SKM-1 (cell line): ENCODE measurements around the gene DYNLT3.

Experiments used
- DNase-seq: peaks from one replicate; lab custom pipeline; 2025; ENCODE audit not compliant: unreplicated experiment; lab: John Stamatoyannopoulos, UW

Gene DYNLT3

DNA sequence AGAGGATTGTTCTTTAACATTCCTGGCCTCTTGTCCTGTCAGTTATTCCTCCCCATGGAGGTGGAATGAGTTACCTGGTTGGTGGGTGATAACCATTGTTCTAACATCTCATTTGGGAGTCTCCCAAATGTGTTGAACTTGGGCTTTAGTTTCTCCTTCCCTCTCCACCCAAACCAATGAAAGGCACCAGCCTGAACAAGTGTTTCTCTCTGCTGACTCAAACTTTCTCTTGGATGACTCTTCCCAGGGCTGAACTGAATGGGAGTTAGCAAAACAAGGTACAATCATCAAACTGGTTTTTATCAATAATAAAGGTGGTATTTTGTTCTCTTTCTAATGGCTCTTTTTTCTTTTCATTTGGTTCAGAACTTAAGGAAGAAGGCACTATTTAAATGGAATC, 2.7 kb downstream of the DYNLT3 start:
- DNase-seq = no peak

DNA sequence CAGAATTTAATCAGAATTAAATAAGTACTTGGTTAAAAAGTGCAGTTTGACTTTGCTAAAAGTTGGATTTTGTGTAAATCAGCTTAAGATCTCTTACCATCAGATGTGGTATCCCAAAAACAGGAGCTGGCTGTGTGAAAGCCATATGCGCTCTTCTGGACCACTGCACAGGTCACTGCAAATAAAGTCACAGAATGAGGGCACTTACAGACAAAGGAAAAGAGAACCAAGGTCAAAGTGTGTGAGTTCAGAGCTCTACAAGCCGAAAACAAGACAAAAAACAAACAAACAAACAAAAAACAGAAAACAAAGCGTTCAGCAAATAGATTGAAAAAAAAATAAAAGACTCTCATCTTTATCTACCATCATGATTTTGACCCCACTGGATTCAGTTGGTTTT, 6.4 kb downstream of the DYNLT3 start:
- DNase-seq = no peak

DNA sequence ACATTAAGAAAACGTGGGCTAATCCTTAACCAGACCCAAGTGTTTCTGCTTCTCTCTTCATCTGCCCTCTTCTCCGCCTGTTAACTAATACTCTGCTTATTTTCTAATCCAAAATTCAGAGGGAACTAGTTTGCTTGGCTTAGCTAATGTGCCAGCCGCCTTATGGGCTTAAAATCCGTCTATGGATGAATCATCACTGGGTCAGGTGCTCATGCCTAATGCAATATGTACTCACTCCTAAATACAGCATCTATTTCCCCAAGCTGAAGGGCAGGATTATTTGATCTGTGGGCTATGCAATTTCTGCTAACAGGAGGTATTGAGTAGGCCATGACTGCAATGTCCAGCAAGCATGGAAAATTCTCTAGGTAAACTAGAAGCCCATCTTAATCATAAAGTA, 12.4 kb downstream of the DYNLT3 start:
- no peak for DNase-seq

DNA sequence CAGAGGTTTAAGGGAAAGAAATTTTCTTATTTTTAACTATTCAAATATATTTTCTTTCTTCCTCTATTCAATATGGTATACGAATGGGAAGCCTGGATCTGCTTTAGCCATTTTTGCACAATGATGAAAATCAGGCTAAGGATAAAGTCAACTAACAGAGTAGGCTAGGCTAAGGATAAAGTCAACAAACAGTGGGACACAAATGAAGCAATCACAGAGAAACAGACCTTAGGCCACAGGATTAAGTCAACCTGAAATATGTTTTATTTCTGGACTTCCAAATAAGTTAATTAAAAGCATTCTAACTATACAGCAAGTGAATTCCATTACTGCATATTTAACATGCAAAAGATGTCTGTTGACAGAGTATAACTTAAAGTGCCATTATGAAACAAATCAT, 17.0 kb downstream of the DYNLT3 start:
- DNase-seq = no peak

DNA sequence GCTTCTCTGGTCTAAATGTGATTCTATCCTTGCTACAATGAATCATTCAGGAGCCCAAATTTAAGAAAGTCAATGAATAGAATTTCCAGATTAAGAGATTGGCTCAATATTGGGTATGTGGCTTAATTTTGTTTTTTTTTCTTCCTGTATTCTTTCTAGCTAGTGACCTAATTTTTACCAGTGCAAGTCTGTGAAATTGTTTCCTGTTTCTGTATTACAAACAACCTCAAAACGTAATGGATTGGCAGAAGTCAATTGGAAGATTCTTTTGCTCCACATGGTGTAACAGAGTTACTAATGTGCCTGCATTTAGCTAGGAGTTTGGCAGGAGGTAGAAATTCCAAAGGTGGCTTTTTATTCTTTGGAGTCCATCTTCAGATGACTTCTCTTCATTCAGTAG, 17.6 kb downstream of the DYNLT3 start:
- no peak for DNase-seq

DNA sequence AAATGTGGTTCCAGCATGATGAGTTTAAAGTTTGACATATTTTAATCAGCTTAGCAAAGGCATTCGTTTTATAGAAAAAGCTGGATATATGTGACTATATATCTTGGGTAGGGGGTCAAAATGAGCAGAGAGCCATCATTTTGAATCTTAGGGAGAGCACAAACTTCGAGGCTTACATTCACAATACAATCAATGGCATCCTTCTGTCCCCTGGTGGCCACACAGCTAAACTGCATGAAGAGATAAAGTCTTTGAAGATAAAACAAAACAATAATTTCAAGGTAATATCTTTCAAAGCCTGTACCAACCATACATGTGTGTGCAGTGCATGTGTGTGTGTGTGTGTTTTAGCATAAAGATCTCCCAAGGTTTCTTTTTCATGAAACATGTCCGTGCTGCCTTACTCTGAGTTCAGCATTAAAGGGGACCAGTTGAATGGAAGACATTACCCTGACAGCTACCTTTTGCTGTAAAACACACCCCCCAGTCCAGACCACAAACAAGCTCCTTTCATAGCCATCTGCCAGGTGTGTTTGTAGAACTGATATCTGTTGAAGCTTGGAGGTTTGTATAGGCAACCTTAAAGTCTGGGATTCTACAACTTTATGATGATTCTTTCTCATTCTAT, 22.0 kb downstream of the DYNLT3 start:
- no peak for DNase-seq

DNA sequence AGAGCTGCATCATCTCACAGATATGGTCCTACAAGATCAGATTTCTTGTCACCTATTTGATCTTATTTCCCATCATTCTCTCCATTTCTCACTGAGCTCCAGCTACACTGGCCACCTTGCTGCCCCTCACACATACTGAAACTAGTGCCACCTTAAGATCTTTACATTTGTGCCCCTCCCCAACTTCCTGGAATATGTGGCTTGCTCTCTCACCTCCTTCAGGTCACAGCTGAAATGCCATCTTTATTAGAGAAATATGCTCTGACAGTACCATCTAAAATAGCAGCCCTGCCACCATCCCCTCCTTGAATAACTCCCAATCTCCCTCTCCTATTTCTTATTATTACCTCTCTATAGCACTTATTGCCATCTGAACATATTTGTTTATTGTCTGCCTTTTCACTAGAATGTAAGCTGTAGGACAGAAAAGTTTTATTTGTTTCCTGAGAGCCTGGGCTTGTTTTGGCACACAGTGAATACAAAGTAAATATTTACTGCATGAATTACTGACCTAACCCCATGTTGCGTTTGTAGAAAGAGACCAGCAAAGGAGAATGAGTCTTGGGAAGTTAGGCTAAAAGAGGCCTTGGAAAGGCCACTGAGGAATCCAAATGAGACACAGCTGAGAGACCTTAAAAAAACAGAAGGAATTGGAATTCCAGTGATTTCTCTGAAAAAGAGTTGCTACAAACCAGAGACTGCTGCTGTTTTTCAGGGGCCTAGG, 22.7 kb downstream of the DYNLT3 start:
- no peak for DNase-seq

DNA sequence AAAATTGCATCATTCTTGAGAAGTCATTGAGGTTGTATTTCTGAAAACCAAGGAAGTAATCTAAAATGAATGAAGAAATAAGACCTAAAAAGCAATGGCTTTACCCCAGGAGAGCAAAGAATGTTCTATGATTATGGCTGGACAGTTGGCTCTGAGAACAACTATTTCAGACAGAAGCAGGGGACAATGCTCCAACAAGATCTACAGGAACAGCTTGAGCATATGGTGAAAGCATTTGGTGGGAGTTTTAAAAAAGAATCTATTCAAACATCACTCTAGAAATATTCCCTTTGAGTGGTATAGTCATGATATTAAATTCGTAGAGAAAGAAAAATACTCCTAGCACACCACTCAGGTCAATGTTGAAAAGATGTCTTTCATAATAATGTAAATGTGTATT, 26.7 kb downstream of the DYNLT3 start:
- no peak for DNase-seq

DNA sequence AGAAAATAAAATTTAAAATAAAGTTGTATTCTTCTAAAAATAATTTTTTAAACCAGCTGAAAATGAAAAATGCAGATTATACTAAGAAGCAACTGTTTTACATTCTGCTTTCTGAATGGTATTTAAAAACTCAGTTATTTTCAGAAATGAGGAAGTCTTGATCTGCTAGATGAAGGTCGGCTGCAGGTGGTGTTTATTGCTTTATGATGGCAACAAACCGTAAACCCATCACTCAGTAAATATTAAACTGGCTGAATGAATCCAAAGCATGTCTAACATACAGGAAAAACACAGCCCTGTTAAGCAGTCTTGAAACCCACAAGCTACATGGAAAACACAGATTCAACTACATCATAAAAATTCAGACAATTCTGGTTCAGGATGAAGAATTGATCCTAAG, 29.3 kb downstream of the DYNLT3 start:
- no peak for DNase-seq

DNA sequence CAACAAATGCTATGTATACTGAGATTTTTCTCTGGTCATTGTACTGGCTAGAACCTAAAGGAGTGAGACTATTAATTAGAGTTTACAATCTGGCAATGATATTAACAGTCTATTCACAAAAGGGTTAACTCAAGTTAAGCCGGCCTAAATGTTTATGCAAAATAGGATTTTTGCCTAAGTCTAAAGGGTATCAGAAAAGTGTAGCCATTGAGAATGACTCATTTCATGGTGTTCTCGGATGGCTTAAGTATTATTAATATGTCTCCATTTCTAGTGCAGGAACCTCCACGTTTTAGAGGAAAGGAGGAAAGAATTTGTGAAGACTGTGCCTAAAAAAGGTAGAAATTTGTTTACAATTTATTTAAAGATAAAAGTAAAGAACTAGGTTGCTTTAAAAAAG, 29.8 kb downstream of the DYNLT3 start:
- no peak for DNase-seq

DNA sequence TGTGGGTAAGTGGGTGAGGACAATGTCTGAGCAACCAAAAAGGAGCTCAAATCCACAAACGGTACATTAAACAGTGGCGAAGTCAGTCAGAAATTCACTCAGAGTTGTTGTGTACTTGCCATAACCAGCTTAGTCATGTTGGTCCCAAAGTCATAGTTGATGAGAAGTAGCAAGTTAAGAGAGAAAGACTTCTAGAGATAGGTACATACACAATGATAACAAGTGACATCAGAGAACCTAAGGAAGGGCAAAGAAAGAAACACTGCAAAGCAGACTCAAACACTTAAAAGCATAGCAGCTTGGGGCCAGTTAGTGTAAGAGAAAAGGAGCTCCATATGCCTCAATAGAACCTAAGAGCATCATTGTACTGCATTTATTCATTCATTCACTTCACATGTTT, 30.2 kb downstream of the DYNLT3 start:
- DNase-seq = no peak

DNA sequence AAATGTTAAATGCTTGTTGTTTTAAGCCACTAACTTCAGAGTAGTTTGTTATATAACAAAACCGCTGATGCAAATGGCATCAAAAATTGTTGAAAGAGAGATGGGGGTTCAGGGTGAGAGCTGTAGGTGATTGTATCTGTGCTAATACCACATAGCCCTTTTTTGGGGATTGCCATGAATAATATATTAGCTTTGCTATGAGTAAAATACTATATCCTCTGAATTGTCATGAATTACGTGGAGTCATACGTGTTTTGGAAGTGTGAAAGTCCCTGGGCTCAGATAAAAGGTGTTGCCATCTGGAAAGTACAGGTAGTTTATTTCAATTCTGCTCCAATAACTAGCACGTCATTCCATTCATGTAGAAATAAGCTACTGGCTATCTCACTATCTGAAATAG, 30.6 kb downstream of the DYNLT3 start:
- DNase-seq = no peak

DNA sequence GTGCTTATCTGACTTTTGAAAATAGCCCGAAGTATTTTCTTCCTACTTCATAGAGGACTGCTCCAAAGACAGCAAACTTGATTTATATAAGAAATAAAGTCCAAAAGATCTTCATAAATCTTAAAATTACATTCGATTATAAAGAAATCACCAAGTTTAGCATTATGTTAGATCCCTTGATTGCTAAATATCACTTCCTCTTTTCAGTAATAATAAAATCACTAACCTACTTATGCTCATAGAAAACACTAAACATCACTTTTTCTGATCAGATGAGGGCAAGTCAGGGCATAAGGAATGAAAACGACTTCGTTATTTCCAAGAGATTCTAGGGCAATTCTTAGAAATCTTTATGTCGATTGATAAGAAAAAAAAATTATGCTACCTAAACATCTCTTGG, 32.0 kb downstream of the DYNLT3 start:
- no peak for DNase-seq

DNA sequence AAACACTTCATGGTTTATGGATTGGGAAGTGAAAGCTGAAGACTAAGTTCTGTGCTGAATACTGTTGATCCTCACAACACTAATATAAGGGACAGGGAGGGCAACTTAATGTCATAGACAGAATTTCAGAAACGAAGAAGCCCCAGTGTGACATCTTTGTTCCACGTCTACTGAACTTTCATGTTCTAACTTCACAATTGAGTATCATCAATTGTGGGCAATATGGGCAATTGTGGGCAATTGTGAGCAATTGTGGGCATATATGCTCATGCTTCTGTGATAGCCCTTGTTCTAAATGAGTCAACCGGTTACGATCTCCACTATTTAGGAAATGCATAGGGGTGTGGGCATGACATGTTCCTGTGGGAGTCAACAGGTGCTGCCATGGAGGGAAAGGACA, 33.8 kb downstream of the DYNLT3 start:
- no peak for DNase-seq

DNA sequence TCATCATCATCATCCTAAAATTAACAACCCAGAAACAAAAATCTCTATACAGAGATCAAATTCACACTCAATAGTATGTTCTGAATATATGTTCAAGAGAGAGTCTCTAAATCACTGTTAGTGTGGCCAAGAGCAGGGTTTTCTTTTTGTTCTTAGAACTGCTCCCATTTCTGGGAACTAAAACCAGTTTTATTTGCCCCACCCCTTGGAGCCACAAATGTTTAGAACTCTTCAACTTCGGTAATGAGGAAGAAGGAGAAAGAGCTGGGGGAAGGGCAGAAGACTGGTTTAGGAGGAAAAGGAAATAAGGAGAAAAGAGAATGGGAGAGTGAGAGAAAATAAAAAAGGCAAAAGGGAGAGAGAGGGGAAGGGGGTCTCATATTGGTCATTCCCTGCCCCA, 35.3 kb downstream of the DYNLT3 start:
- DNase-seq = no peak

DNA sequence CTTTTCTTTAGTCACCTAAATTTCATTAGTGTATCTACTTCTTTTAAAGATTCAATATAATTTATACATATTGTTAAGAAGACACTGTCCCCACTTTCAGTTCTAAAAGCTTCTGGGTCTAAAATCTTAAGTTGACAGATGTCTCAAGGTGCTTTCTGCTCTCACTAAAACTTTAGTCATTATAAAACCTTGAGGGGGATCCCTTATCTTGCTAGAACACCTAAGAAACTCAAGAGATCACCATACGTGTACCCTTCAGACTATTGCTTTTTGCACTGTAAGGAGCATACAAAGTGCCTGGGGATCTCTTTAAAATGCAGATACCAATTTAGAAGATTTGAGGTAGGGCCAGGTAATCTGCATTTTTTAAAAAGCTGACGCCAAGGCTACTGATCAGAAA, 37.4 kb downstream of the DYNLT3 start:
- DNase-seq = no peak

DNA sequence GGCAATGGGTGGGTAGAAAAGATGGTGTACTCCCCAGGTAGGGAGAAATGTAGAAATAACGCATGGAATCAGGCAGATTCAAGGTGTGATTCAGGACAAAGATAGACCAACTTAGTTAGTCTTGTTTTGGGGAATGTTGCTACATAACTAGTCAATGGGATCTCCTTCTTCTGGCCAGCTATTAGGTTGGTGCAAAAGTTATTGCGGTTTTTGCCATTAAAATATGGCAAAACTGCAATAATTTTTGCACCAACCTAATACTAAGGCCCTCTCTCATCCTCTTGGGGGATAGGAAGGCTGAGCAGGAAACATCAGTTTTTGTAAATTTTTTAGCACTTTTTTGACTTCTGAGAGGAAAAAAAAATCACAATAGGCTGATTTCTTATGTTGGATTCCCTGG, 44.3 kb downstream of the DYNLT3 start:
- no peak for DNase-seq

DNA sequence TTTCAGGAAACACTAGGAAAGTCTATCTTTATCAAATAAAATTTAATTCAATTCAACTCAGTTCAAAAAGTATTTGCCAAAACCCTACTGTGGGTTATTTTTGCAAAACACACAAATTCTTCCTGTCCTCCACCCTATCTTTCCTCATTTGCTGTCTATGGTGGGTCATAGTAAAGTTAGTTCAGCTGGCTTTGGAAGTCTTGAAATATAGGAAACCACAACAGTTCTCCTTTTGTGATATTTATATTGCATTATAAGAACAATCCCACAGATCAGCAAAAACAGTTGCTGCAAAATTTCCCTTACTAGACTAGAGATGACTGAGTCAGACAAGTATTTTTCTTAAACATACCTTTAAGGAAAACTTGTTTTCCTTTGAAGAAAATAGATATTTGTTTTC, 45.3 kb downstream of the DYNLT3 start:
- DNase-seq = peak; percentile 16

DNA sequence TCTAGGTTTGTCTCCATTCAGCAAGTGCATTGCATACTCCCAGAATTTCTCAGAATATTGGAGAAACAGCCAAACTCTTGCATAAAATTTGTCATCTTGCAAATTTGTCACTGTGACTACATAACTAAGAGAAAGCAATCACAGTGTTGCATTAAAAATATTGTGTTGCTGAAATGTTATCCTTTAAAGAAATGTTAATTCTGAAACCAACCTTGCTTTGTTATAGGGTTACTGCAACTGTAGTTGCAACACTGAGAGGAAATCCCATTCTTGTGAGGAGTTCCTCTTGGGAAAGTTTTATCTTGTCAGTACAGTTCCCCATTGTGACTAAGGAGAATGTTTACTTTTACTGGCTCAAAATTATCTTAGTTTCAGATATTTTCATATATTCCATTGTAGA, 46.7 kb downstream of the DYNLT3 start:
- DNase-seq = no peak

DNA sequence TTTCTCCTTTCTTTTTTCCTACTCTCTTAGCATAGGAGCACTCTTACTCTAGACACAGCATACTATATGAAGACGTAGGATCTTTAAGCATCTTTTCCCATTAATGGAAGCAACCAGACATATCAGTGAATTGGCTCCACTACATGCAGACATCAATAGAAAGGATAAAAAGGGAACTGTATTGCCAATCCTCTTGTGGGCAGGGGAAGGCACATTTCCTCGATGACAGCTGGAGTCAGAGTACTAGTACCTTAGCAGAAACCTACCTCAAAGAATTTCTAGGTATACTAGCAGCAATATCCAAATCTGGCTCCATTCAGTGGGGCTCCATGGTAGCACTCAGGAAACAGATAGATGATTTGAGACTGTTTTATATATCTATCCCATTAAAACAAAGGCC, 47.4 kb downstream of the DYNLT3 start:
- DNase-seq = no peak

DNA sequence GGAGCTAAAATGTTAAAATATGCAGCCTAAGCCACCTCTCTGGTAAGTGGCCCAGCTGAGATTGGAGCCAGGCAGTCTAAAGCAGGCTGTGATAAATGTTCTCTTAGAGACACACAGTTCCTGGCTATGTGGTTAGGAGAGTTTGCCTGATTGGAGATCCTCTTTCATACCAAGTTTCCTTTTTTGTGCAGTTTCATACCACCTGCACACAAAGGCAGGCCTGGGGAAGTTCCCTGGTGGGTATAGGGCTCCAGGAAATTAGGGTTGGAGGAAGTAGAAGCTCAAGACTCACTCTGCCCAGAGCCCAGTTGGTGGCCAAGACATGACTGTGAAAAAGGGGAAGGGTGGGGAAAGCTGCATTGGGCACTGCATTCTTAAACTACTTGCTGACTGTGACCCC, 50.6 kb downstream of the DYNLT3 start:
- peak; percentile 59 for DNase-seq

DNA sequence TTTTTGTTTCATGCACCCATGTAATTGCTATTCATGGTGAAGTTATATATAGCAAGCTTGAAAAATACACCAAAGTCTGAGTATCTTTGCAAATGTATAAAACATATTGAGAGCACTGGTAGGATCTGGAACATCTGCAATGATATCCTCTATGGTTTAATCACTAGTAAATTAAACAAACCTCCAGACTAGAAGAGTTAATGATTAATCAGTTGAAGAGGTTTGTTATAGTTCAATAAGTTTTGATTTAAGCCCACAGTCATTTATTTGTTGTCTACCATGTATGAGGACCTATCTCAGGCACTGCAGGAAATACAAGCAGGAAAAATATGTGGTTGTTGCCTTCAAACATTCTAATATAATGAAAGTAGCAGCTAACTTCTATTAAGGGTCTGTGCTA, 51.1 kb downstream of the DYNLT3 start:
- no peak for DNase-seq
